Stimulated activated CD4-positive, alpha-beta T cell treated with anti-CD3 and anti-CD28 coated beads, Interleukin-2, amount 100 ng/mL, for 48 hours (primary cell): ENCODE results near the gene HPD.
"Not testable (repeated sequence)": the region's sequence is repeated elsewhere in the genome, so short reads cannot be mapped to it uniquely, and the experiment has no call there.

Experiments used
- DNase-seq, 2 donors: peaks; one replicate each; pipeline ENCODE4 v3.0.0-alpha.2; 2020

HPD gene

GRCh38 chr12:121858662-121859572 lies at the start of gene HPD:
Gene HPD, minus strand, starts transcription at chr12:121858859. Its CDS starts 36 bp downstream, at chr12:121858823.
- DNase-seq: no peak

- no peak for DNase-seq
Observed at GRCh38 chr12:121905746-121906145, 47.1 kb upstream of the HPD start.

- DNase-seq: no peak
Observed at GRCh38 chr12:121903202-121903601, 44.5 kb upstream of the HPD start.

- DNase-seq: no peak
Observed at GRCh38 chr12:121899590-121899989, 40.9 kb upstream of the HPD start.

DNA sequence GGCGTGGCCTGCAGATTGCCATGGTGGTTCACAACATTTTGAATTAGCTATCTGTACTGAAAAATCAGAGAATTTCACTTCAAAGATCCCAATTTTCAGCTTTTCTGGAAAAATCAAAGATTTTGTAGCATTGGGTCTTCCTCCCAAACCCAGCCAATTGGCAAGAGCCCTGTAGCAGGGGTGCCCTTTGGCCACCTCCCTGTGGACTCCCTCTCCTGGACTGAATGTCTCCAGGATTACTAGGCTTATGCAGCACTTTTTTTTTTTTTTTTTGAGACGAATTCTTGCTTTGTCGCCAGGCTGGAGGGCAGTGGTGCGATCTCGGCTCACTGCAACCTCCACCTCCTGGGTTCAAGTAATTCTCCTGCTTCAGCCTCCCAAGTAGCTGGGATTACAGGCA lies 39.6 kb upstream of the HPD start:
- no peak for DNase-seq

DNA sequence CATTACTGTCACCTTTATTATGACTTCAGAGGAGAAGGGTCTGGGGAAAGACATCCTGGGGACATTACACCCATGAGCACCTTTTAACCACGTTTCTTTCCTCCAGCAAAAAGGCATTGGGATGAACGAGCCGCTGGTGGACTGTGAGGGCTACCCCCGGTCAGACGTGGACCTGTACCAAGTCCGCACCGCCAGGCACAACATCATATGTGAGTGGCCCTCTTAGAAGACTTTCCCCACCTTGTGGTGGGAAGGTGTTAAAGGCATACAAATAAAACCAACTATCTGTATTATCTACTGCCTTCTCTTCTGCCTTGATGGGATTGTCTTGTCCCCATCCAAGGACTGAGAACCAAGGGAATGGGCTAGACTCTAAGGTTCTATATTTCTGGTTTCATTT lies 36.0 kb upstream of the HPD start:
- DNase-seq: no peak

- DNase-seq: no peak
Observed at GRCh38 chr12:121893961-121894460, 35.4 kb upstream of the HPD start.

GRCh38 chr12:121892673-121893561 lies 34.3 kb upstream of the HPD start:
- no peak for DNase-seq

DNA sequence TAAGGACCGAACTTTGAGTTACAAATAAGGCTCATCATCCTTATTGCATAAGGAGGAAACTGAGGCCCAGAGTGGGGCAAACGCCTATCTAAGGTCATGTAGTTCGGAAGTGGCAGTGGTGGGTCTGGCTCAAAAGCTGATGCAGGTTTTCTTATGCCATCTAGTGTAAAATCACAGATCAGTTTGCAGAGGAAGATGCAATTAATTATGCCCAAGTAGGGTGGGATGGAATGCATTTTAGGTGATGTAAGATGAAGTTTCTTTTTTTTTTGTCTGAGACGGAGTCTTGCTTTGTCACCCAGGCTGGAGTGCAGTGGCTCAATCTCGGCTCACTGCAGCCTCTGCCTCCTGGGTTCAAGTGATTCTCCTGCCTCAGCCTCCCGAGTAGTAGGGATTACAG lies 31.0 kb upstream of the HPD start:
- DNase-seq: not testable (repeated sequence)

- no peak for DNase-seq
Observed at GRCh38 chr12:121889274-121889624, 30.6 kb upstream of the HPD start.

- peak; percentile 99 for DNase-seq
Observed at GRCh38 chr12:121888478-121889273, 30.0 kb upstream of the HPD start, which contains the start of gene PSMD9. Gene PSMD9, plus strand, starts transcription at chr12:121888790. Its CDS starts 67 bp downstream, at chr12:121888857.

DNA sequence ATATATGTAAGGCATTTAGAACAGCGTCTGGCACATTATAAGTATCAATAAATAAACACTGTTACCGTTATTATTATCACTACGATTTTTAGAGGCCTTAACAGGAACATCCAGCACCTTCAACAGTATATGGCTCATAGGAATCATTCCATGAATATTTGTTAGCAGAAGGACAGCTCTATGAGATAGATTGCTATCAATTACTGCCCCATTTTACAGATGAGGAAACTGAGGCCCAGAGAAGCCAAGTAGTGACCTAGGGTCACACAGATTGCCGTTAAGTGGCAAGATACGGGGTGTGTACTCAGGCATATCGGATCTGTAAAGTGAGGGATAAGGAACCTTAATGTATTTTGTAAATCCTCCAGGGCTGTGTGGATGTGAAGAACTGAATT lies 29.4 kb upstream of the HPD start:
- no peak for DNase-seq

GRCh38 chr12:121885129-121885528 lies 26.5 kb upstream of the HPD start:
- DNase-seq: not testable (repeated sequence)

DNA sequence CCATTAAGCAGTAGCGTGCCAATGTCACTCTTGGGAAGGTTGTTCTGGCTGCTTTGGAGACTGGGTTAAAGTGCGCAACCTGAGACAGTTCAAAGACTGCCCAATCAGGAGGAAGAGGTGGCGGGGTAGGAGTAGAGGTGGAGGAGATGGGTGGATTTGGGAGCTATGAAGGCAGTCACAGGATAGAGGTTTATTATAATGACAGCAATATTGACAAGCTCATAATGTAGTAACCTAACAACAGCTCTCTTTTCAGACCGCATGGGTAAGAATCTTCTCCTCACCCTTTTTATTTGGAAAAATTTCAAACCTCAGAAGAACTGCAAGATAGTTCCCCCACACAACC lies 24.6 kb upstream of the HPD start:
- no peak for DNase-seq

- not testable (repeated sequence) for DNase-seq
Observed at GRCh38 chr12:121876080-121876447, 17.4 kb upstream of the HPD start.

DNA sequence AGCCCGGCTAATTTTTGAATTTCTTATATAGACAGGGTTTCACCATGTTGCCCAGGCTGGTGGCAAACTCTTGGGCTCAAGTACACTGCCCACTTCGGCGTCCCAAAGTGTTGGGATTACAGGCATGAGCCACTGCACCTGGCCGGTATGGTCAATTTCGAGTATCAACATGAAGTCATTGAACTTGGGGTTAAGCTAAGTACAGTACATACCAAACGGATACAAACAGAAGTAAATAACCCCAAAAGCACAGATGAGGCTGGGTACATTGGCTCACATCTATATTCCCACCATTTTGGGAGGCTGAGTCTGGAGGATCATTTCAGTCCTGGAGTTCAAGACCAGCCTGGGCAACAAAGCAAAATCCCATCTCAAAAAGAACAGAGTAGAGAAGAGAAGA lies 16.9 kb upstream of the HPD start:
- no peak for DNase-seq

GRCh38 chr12:121874071-121874470 lies 15.4 kb upstream of the HPD start:
- DNase-seq: no peak

- no peak for DNase-seq
Observed at GRCh38 chr12:121873216-121873569, 14.5 kb upstream of the HPD start.

- no peak for DNase-seq
Observed at GRCh38 chr12:121872546-121873215, 14.0 kb upstream of the HPD start.

GRCh38 chr12:121871467-121871866 lies 12.8 kb upstream of the HPD start:
- no peak for DNase-seq

DNA sequence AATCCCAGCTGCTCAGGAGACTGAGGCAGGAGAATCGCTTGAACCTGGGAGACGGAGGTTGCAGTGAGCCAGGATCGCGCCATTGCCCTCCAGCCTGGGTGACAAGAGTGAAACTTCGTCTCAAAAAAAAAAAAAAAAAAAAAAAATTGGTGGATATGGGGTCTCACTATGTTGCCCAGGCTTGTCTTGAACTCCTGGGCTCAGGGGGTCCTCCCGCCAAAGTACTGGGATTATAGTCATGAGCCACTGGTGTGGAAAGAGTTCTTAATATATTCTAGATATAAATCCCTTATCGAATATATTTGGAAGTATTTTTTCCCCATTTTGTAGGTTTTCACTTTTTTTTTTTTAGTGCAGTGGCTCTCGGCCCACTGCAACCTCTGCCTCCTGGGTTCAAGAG lies 10.6 kb upstream of the HPD start:
- DNase-seq: not testable (repeated sequence)

DNA sequence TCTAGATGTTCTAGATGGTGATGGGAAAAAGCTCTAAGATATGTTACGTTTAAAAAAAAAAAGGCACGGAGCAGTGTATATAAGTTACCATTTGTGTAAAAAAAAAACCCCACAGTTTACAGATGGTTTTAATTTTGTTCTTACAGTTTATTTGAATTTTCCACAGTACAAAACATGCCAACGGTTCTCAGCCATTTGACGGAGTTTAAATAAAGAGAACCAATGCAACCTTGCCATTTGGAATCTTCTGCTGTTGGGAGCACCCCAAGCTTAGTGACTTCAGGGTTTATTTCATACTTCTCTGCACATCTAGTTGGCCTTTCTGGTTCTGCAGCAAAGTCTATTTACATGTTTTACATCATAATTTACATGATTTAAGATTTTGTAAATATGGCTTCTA lies 7.7 kb upstream of the HPD start:
- no peak for DNase-seq
